ENCODE data around the gene PTPRJ.

GRCh38 chr11:48093795-48094642 lies 113.7 kb downstream of the PTPRJ start:
- TF ChIP-seq CTCF (IDR thresholded peaks at IDR 0.05) (no peak), POLR2A (IDR thresholded peaks at IDR 0.05) (no peak)
